Measurements from ENCODE around the gene HHAT. TPM values are rescaled to one million over a fixed set of nuclear protein-coding genes. Genes with fewer than 3 reads are reported as not detected.
"Not testable (repeated sequence)": the region's sequence is repeated elsewhere in the genome, so short reads cannot be mapped to it uniquely, and the experiment has no call there.

The HHAT gene
- total RNA-seq, 1 donor = 2.4 TPM

GRCh38 chr1:210381934-210382333 lies 53.2 kb downstream of the HHAT start:
- no peaks in the 10 kb centered on the region for H3K27me3 ChIP-seq (ENCODE audit: insufficient read depth, low read length)
- no peaks in the 10 kb centered on the region for H3K4me1 ChIP-seq (ENCODE audit: insufficient read depth, low read length)
- no peak overlapping the region for H3K4me3 ChIP-seq (ENCODE audit: low read length)
- H3K9me3 ChIP-seq (ENCODE audit: low read depth, low read length) = no peaks in the 10 kb centered on the region

- H3K4me3 ChIP-seq (ENCODE audit: low read length) = no peak overlapping the region
- no peaks in the 10 kb centered on the region for H3K27me3 ChIP-seq (ENCODE audit: insufficient read depth, low read length)
- no peaks in the 10 kb centered on the region for H3K9me3 ChIP-seq (ENCODE audit: low read depth, low read length)
- no peaks in the 10 kb centered on the region for H3K4me1 ChIP-seq (ENCODE audit: insufficient read depth, low read length)
Observed at GRCh38 chr1:210384625-210385024, 55.9 kb downstream of the HHAT start.

DNA sequence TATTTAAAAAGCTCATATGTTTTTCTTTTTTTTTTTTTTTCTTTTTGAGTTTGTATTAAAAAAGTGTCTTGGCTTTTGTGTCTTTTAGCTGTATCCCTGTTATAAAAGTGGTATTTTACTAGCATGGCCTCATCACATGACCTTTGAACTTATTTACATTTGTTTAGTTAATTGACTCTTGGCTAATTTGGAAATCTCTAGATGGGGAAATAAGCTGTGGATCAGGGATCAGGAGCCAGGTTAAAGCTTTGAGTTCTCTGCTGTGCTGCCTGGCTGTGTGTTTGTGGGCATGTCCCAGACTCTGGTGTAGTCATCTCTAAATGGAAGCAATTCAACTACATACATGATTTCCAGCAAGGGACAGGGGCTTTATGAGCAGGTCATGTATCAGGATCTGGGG lies 56.5 kb downstream of the HHAT start:
- Histone ChIP-seq H3K9me3 (ENCODE audit: low read depth, low read length) (no peaks in the 10 kb centered on the region), H3K4me3 (ENCODE audit: low read length) (no peak overlapping the region), H3K4me1 (ENCODE audit: insufficient read depth, low read length) (no peaks in the 10 kb centered on the region), H3K27me3 (ENCODE audit: insufficient read depth, low read length) (no peaks in the 10 kb centered on the region)

- Histone ChIP-seq H3K9me3 (ENCODE audit: low read depth, low read length) (no peaks in the 10 kb centered on the region), H3K27me3 (ENCODE audit: insufficient read depth, low read length) (no peaks in the 10 kb centered on the region), H3K4me1 (ENCODE audit: insufficient read depth, low read length) (no peaks in the 10 kb centered on the region), H3K4me3 (ENCODE audit: low read length) (no peak overlapping the region)
Observed at GRCh38 chr1:210394281-210394821, 65.6 kb downstream of the HHAT start.

GRCh38 chr1:210396541-210396940 lies 67.8 kb downstream of the HHAT start:
- Histone ChIP-seq H3K4me1 (ENCODE audit: insufficient read depth, low read length) (no peaks in the 10 kb centered on the region), H3K9me3 (ENCODE audit: low read depth, low read length) (no peaks in the 10 kb centered on the region), H3K4me3 (ENCODE audit: low read length) (no peak overlapping the region), H3K27me3 (ENCODE audit: insufficient read depth, low read length) (no peaks in the 10 kb centered on the region)

- Histone ChIP-seq H3K4me3 (ENCODE audit: low read length) (no peak overlapping the region), H3K27me3 (ENCODE audit: insufficient read depth, low read length) (no peaks in the 10 kb centered on the region), H3K9me3 (ENCODE audit: low read depth, low read length) (no peaks in the 10 kb centered on the region), H3K4me1 (ENCODE audit: insufficient read depth, low read length) (no peaks in the 10 kb centered on the region)
Observed at GRCh38 chr1:210397252-210397651, 68.5 kb downstream of the HHAT start.

GRCh38 chr1:210397681-210398080 lies 69.0 kb downstream of the HHAT start:
- H3K27me3 ChIP-seq (ENCODE audit: insufficient read depth, low read length) = no peaks in the 10 kb centered on the region
- H3K4me1 ChIP-seq (ENCODE audit: insufficient read depth, low read length) = no peaks in the 10 kb centered on the region
- H3K4me3 ChIP-seq (ENCODE audit: low read length) = no peak overlapping the region
- no peaks in the 10 kb centered on the region for H3K9me3 ChIP-seq (ENCODE audit: low read depth, low read length)

- no peaks in the 10 kb centered on the region for H3K9me3 ChIP-seq (ENCODE audit: low read depth, low read length)
- no peaks in the 10 kb centered on the region for H3K27me3 ChIP-seq (ENCODE audit: insufficient read depth, low read length)
- no peaks in the 10 kb centered on the region for H3K4me1 ChIP-seq (ENCODE audit: insufficient read depth, low read length)
- no peak overlapping the region for H3K4me3 ChIP-seq (ENCODE audit: low read length)
Observed at GRCh38 chr1:210398466-210398865, 69.8 kb downstream of the HHAT start.

- no peaks in the 10 kb centered on the region for H3K9me3 ChIP-seq (ENCODE audit: low read depth, low read length)
- no peaks in the 10 kb centered on the region for H3K4me1 ChIP-seq (ENCODE audit: insufficient read depth, low read length)
- H3K4me3 ChIP-seq (ENCODE audit: low read length) = no peak overlapping the region
- H3K27me3 ChIP-seq (ENCODE audit: insufficient read depth, low read length) = no peaks in the 10 kb centered on the region
Observed at GRCh38 chr1:210400043-210400840, 71.5 kb downstream of the HHAT start.

- Histone ChIP-seq H3K4me1 (ENCODE audit: insufficient read depth, low read length) (no peaks in the 10 kb centered on the region), H3K27me3 (ENCODE audit: insufficient read depth, low read length) (no peaks in the 10 kb centered on the region), H3K9me3 (ENCODE audit: low read depth, low read length) (no peaks in the 10 kb centered on the region)
Observed at GRCh38 chr1:210402560-210402959, 73.9 kb downstream of the HHAT start.

DNA sequence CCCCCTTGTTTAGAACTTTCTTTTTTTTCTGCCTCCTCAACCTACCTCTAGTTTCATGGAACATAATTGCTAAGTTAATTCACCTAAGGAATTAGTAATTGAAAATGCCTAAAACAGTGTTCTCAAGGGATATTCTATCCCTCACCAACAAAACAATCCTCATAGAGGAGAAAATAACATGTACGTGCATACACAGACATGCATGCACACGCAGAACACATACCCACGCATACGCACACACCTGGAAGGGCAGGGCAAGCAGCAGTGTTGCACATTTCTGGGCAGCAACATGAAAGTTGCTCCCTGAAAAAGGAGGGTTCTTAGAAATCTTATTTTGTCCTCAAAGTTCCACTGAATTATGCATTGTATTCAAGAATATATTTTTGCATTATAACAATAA lies 76.6 kb downstream of the HHAT start:
- Histone ChIP-seq H3K9me3 (ENCODE audit: low read depth, low read length) (no peaks in the 10 kb centered on the region), H3K27me3 (ENCODE audit: insufficient read depth, low read length) (no peaks in the 10 kb centered on the region), H3K4me3 (ENCODE audit: low read length) (no peak overlapping the region), H3K4me1 (ENCODE audit: insufficient read depth, low read length) (no peaks in the 10 kb centered on the region)

More at GRCh38 chr1:210402560-210402959, 73.9 kb downstream of the HHAT start:
- no peak overlapping the region for H3K4me3 ChIP-seq (ENCODE audit: low read length)

DNA sequence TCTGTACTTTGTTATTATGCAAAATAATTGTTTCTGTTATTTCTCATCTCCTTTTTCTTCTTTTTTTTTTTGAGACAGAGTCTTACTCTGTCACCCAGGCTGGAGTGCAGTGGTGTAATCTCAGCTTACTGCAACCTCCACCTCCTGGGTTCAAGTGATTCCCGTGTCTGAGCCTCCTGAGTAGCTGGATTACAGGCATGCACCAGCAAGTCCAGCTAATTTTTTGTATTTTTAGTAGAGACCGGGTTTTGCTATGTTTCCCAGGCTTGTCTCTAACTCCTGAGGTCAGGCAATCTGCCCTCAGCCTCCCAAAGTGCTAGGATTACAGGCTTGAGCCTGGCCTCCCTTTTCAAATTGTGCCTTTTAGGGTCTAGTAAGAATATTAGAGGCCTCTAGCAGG lies 77.6 kb downstream of the HHAT start:
- H3K9me3 ChIP-seq (ENCODE audit: low read depth, low read length); H3K27me3 ChIP-seq (ENCODE audit: insufficient read depth, low read length); H3K4me1 ChIP-seq (ENCODE audit: insufficient read depth, low read length); H3K4me3 ChIP-seq (ENCODE audit: low read length): not testable (repeated sequence)

DNA sequence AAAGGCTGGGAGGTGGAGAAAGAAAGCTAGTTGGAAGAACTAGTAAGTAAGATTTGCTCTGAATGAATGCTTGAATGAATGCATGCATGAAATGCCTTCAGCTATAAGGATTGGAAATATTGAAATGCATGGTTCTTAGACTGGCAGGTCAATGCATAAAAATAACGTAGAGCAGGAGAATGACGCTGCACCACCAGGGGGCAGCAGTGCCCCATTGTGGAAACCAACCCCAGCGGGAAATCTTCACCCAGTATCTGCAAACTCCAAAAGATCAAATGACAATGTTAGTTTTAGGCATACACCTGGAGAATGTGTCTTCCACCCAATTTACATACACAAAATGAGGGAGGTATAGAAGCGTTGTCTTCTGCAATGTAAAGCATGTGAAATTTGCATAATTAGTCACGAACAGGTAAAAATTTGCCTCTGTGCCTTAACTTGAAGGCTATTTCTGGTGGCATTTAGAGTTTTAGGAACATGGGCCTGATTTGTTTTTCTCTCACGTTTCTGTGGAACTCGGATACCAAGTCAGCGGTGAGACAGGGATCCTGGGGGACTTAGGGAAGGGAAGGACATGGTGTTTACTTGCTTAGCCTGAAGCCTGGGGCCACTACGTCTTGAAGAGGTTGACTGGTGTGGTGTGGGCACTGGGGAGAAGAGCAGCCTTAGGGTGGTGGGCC lies 78.6 kb downstream of the HHAT start:
- no peaks in the 10 kb centered on the region for H3K9me3 ChIP-seq (ENCODE audit: low read depth, low read length)
- H3K4me1 ChIP-seq (ENCODE audit: insufficient read depth, low read length) = no peaks in the 10 kb centered on the region
- no peak overlapping the region for H3K4me3 ChIP-seq (ENCODE audit: low read length)
- H3K27me3 ChIP-seq (ENCODE audit: insufficient read depth, low read length) = no peaks in the 10 kb centered on the region

- Histone ChIP-seq H3K9me3 (ENCODE audit: low read depth, low read length) (no peaks in the 10 kb centered on the region), H3K4me1 (ENCODE audit: insufficient read depth, low read length) (no peaks in the 10 kb centered on the region), H3K27me3 (ENCODE audit: insufficient read depth, low read length) (no peaks in the 10 kb centered on the region), H3K4me3 (ENCODE audit: low read length) (no peak overlapping the region)
Observed at GRCh38 chr1:210407887-210408252, 79.2 kb downstream of the HHAT start.

DNA sequence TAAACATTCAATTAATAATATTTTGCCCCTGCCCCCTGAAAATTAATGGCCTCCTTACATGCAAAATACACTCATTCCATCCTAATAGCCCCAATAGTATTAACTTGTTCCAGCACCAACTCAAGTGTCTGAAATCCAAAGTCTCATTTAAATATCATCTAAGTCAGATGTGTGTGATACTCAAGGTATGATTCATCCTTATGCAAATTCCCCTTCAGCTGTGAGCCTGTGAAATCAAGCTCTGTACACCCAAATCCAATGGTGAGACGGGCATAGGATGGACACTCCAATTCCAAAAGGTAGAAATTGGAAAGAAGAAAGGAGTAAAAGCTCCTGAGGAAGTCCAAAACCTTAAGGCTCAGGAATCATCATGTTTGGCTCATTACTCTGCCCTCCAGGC lies 83.5 kb downstream of the HHAT start:
- Histone ChIP-seq H3K4me1 (ENCODE audit: insufficient read depth, low read length) (no peaks in the 10 kb centered on the region), H3K9me3 (ENCODE audit: low read depth, low read length) (no peaks in the 10 kb centered on the region), H3K4me3 (ENCODE audit: low read length) (no peak overlapping the region), H3K27me3 (ENCODE audit: insufficient read depth, low read length) (no peaks in the 10 kb centered on the region)

DNA sequence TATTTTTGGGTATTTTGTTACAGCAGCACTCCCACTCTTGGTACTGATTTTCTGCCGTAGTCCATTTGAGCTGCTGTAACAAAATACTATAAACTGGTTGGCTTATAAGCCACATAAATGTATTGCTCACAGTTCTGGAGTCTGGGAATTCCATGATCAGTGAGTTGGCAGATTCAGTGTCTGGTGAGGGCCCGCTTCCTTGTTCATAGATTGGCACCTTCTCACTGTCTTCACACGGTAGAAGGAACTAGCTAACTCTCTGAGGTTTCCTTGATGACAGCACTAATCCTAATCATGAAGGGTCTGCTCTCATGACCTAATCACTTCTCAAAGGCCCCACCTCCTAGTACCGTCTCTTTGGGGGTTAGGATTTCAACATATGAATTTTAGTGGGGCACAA lies 85.2 kb downstream of the HHAT start:
- Histone ChIP-seq H3K27me3 (ENCODE audit: insufficient read depth, low read length) (no peaks in the 10 kb centered on the region), H3K9me3 (ENCODE audit: low read depth, low read length) (no peaks in the 10 kb centered on the region), H3K4me1 (ENCODE audit: insufficient read depth, low read length) (no peaks in the 10 kb centered on the region), H3K4me3 (ENCODE audit: low read length) (no peak overlapping the region)

Data from mononuclear cell (primary cell).